ENCODE measurements around the gene DIRAS1. TPM values are rescaled to one million over a fixed set of nuclear protein-coding genes. Genes with fewer than 3 reads are reported as not detected.

Gene DIRAS1
- total RNA-seq, 1 experiment from 2014 or later = 0.17 TPM

DNA sequence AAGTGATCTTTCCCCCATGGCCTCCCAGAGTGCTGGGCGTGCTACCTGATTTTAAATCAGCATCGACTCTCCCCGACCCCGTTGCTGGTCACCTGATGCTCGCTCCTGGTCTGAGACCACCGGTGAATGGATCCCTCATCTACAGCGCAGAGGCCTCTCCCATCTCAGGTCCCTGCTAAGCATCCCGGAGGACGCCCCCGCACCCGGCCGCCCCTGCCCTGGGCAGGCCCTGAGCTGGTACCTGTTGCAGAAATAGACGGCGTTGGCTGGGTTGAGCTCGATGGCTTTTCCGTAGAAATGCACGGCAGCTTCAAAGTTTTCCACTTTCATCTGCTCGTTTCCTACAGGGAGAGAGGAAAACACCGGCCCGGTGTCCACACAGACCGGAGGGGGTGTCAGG, 43.8 kb upstream of the DIRAS1 start:
- no TSS peak for BruUV-seq (replicated peaks)
- no peak for DNase-seq
- no peaks in the 10 kb centered on the region for H3K4me1 Mint-ChIP-seq (ENCODE audit: low read depth, unreplicated experiment)
- no peak overlapping the region for H3K27ac Mint-ChIP-seq (ENCODE audit: unreplicated experiment)
- peaks cover 37% of the 10 kb centered on the region for H3K36me3 Mint-ChIP-seq (ENCODE audit: insufficient read depth, unreplicated experiment)
- no peaks in the 10 kb centered on the region for H3K27me3 Mint-ChIP-seq (ENCODE audit: unreplicated experiment)
- H3K9me3 Mint-ChIP-seq (ENCODE audit: low read depth, unreplicated experiment) = no peaks in the 10 kb centered on the region
- CTCF ChIA-PET = no interaction called here
- intact Hi-C loops (cut with micrococcal nuclease; ENCODE audit: unreplicated experiment) = no loop called here
- H3K4me3 Mint-ChIP-seq (ENCODE audit: low read depth, unreplicated experiment) = no peak overlapping the region
- no peak for TF ChIP-seq CTCF (IDR thresholded peaks at IDR 0.05; ENCODE audit: unreplicated experiment)

DNA sequence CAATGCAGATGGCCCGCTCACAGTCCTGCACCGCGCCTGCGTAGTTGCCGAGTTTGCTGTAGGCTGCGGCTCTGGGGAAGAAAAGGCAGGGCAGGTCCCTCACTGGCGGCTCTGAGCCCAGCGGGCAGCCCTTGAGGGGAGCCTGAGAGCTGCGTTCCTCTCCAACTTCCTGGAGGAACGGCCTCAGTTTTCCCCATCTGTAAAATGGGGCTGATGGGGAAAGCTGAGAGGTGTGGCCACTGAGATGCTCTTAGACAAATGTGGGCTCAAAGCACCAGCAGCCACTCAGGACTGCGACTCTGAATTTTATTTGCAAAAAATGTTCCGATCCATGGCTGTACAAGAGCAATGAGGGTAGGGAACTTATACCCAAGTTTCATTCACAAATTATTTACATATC, 42.5 kb upstream of the DIRAS1 start:
- no peak for TF ChIP-seq CTCF (IDR thresholded peaks at IDR 0.05; ENCODE audit: unreplicated experiment)
- DNase-seq = no peak
- H3K9me3 Mint-ChIP-seq (ENCODE audit: low read depth, unreplicated experiment) = no peaks in the 10 kb centered on the region
- BruUV-seq (replicated peaks) = no TSS peak
- H3K36me3 Mint-ChIP-seq (ENCODE audit: insufficient read depth, unreplicated experiment) = peaks cover 37% of the 10 kb centered on the region
- no peaks in the 10 kb centered on the region for H3K4me1 Mint-ChIP-seq (ENCODE audit: low read depth, unreplicated experiment)
- no peaks in the 10 kb centered on the region for H3K27me3 Mint-ChIP-seq (ENCODE audit: unreplicated experiment)
- H3K4me3 Mint-ChIP-seq (ENCODE audit: low read depth, unreplicated experiment) = no peak overlapping the region
- H3K27ac Mint-ChIP-seq (ENCODE audit: unreplicated experiment) = no peak overlapping the region
- intact Hi-C loops (cut with micrococcal nuclease; ENCODE audit: unreplicated experiment) = no loop called here
- CTCF ChIA-PET = no interaction called here

GRCh38 chr19:2762783-2763496, 41.8 kb upstream of the DIRAS1 start:
- no peak for TF ChIP-seq CTCF (IDR thresholded peaks at IDR 0.05; ENCODE audit: unreplicated experiment)
- no TSS peak for BruUV-seq (replicated peaks)
- Mint-ChIP-seq H3K4me3 (ENCODE audit: low read depth, unreplicated experiment) (no peak overlapping the region), H3K36me3 (ENCODE audit: insufficient read depth, unreplicated experiment) (peaks cover 43% of the 10 kb centered on the region), H3K27me3 (ENCODE audit: unreplicated experiment) (no peaks in the 10 kb centered on the region), H3K9me3 (ENCODE audit: low read depth, unreplicated experiment) (no peaks in the 10 kb centered on the region), H3K4me1 (ENCODE audit: low read depth, unreplicated experiment) (no peaks in the 10 kb centered on the region), H3K27ac (ENCODE audit: unreplicated experiment) (no peak overlapping the region)
- CTCF ChIA-PET = interaction anchor here (0.7 kb wide), 1 partner anchor 88 kb away, joined by 3 read pairs; no protein-coding TSS in a partner anchor
- intact Hi-C loops (cut with micrococcal nuclease; ENCODE audit: unreplicated experiment) = no loop called here
- no peak for DNase-seq

GRCh38 chr19:2761876-2762782, 41.0 kb upstream of the DIRAS1 start:
- TF ChIP-seq CTCF (IDR thresholded peaks at IDR 0.05; ENCODE audit: unreplicated experiment) = no peak
- Mint-ChIP-seq H3K27me3 (ENCODE audit: unreplicated experiment) (no peaks in the 10 kb centered on the region), H3K36me3 (ENCODE audit: insufficient read depth, unreplicated experiment) (peaks cover 49% of the 10 kb centered on the region), H3K4me1 (ENCODE audit: low read depth, unreplicated experiment) (no peaks in the 10 kb centered on the region), H3K4me3 (ENCODE audit: low read depth, unreplicated experiment) (no peak overlapping the region), H3K27ac (ENCODE audit: unreplicated experiment) (no peak overlapping the region), H3K9me3 (ENCODE audit: low read depth, unreplicated experiment) (no peaks in the 10 kb centered on the region)
- intact Hi-C loops (cut with micrococcal nuclease; ENCODE audit: unreplicated experiment) = no loop called here
- no TSS peak for BruUV-seq (replicated peaks)
- DNase-seq = no peak
- CTCF ChIA-PET = no interaction called here

Measured in Calu3 (cell line).